SK-N-SH (cell line): ENCODE results near the gene ITGB6. TPM values are rescaled to one million over a fixed set of nuclear protein-coding genes. Genes with fewer than 3 reads are reported as not detected.
A peak's percentile ranks its signal among the peaks of the same experiment; 100 is the strongest.

ENCODE experiments used
- CTCF ChIA-PET: fragments of 300-600, 350-600 bp; formaldehyde crosslinking; extraction: SDS; loops from one replicate; lab custom pipeline; 2021; lab: Yijun Ruan, JAX
- POLR2A ChIA-PET: fragments of 350-600 bp; sonication (Branson Sonifier 250); formaldehyde crosslinking; extraction: SDS; loops from one replicate; lab custom pipeline; 2020; ENCODE audit warnings: antibody characterized with exemption, inconsistent platforms; lab: Yijun Ruan, JAX
- DNase-seq: peaks from one replicate; pipeline ENCODE4 v3.0.0; 2012
- H2AFZ ChIP-seq: fragments of 200-600 bp; sonication (generic); 2 replicates; pipeline ENCODE4 v1.8.1; 2016; ENCODE audit warnings: antibody characterized with exemption, mild to moderate bottlenecking, low read depth
- H3F3A ChIP-seq: fragments of 200-600 bp; sonication (generic); replicated peaks from 2 replicates; pipeline ENCODE3; 2016; ENCODE audit warnings: antibody characterized with exemption, mild to moderate bottlenecking; ENCODE audit not compliant: insufficient read depth
- H3K27ac ChIP-seq, 2 experiments: fragments of 200-500 bp in 1 of 2; fragments of 200-600 bp in 1 of 2; sonication (Bioruptor generic) in 1 of 2; sonication (generic), shearing (Covaris generic) in 1 of 2; 2 replicates each; pipeline versions ENCODE4 v1.5.1 to v1.6.1; 2014 to 2016; ENCODE audit warnings: low read depth in 2 of 2, inconsistent platforms in 1 of 2, low read length in 1 of 2, mild to moderate bottlenecking in 1 of 2, mixed read lengths in 1 of 2
- H3K27me3 ChIP-seq: fragments of 200-600 bp; sonication (generic), shearing (Covaris generic); 2 replicates; pipeline ENCODE4 v1.6.1; 2016; ENCODE audit warnings: mixed run types; ENCODE audit not compliant: insufficient read depth
- H3K36me3 ChIP-seq, 2 experiments: fragments of 200-500 bp in 1 of 2; fragments of 200-600 bp in 1 of 2; sonication (Bioruptor generic) in 1 of 2; sonication (generic) in 1 of 2; replicated peaks in 1 of 2; 2 replicates each; pipeline versions ENCODE3 to v1.5.1; 2014 to 2016; ENCODE audit warnings: low read length in 1 of 2, mild to moderate bottlenecking in 1 of 2; ENCODE audit not compliant: insufficient read depth in 2 of 2, control insufficient read depth in 1 of 2
- H3K4me1 ChIP-seq, 2 experiments: fragments of 200-500 bp in 1 of 2; fragments of 200-600 bp in 1 of 2; sonication (Bioruptor generic) in 1 of 2; sonication (generic), shearing (Covaris generic) in 1 of 2; 2 replicates each; pipeline versions ENCODE4 v1.5.1 to v1.6.1; 2014 to 2016; ENCODE audit warnings: low read depth in 1 of 2, low read length in 1 of 2, mixed run types in 1 of 2; ENCODE audit not compliant: insufficient read depth in 2 of 2, control insufficient read depth in 1 of 2
- H3K4me2 ChIP-seq: fragments of 200-600 bp; sonication (generic), shearing (Covaris generic); 2 replicates; pipeline ENCODE4 v1.6.1; 2017; ENCODE audit warnings: mixed run types
- H3K4me3 ChIP-seq, 2 experiments: fragments of 200-500 bp in 1 of 2; fragments of 200-600 bp in 1 of 2; sonication (Bioruptor generic) in 1 of 2; sonication (generic), shearing (Covaris generic) in 1 of 2; 2 replicates each; pipeline versions ENCODE4 v1.5.1 to v1.8.1; 2014 to 2016; ENCODE audit warnings: low read depth in 2 of 2, inconsistent platforms in 1 of 2, low read length in 1 of 2, mild to moderate bottlenecking in 1 of 2, mixed read lengths in 1 of 2, moderate library complexity in 1 of 2
- H3K79me2 ChIP-seq: fragments of 200-600 bp; sonication (generic); 2 replicates; pipeline ENCODE4 v1.8.1; 2017; ENCODE audit warnings: mild to moderate bottlenecking; ENCODE audit not compliant: insufficient read depth
- H3K9ac ChIP-seq: fragments of 200-600 bp; sonication (generic); 2 replicates; pipeline ENCODE4 v1.6.1; 2017; ENCODE audit warnings: mixed run types
- H3K9me2 ChIP-seq: fragments of 200-600 bp; sonication (generic); 2 replicates; pipeline ENCODE4 v1.6.1; 2017; ENCODE audit warnings: mixed run types
- H3K9me3 ChIP-seq: fragments of 200-600 bp; sonication (generic); 2 replicates; pipeline ENCODE4 v1.6.1; 2017; ENCODE audit warnings: mixed run types, mild to moderate bottlenecking, moderate library complexity
- H4K20me1 ChIP-seq: fragments of 200-600 bp; sonication (generic); 2 replicates; pipeline ENCODE4 v1.6.1; 2017; ENCODE audit warnings: mild to moderate bottlenecking, mixed run types; ENCODE audit not compliant: insufficient read depth
- ELF1 ChIP-seq: IDR thresholded peaks from 2 replicates; pipeline ENCODE4 v1.4.0; 2012
- GABPA ChIP-seq: IDR thresholded peaks from 2 replicates; pipeline ENCODE4 v1.4.0; 2012; ENCODE audit warnings: low read depth, mild to moderate bottlenecking
- JUND ChIP-seq: IDR thresholded peaks from 2 replicates; pipeline ENCODE4 v1.4.0; 2012
- RAD21 ChIP-seq: IDR thresholded peaks from 2 replicates; pipeline ENCODE4 v1.6.1; 2012; ENCODE audit warnings: mild to moderate bottlenecking, low read length
- RCOR1 ChIP-seq: fragments of 150-350 bp; IDR thresholded peaks from 2 replicates; pipeline ENCODE4 v1.6.1; 2017; ENCODE audit warnings: antibody characterized with exemption, low read length
- RXRA ChIP-seq: IDR thresholded peaks from 2 replicates; pipeline ENCODE4 v1.4.0; 2012; ENCODE audit warnings: low read depth, mild to moderate bottlenecking, borderline replicate concordance
- TAF1 ChIP-seq: IDR thresholded peaks from 2 replicates; pipeline ENCODE4 v1.6.1; 2012; ENCODE audit warnings: low read depth, mild to moderate bottlenecking, low read length, moderate library complexity, borderline replicate concordance
- YY1 ChIP-seq: IDR thresholded peaks from 2 replicates; pipeline ENCODE4 v1.4.0; 2012; ENCODE audit warnings: low read depth, mild to moderate bottlenecking
- WGBS: methylation state at CpG from one replicate; pipeline ENCODE4 v1.1.6; 2017; ENCODE audit warnings: low lambda C conversion rate; 5-methylcytosine and 5-hydroxymethylcytosine counted together
- polyA plus RNA-seq, 3 experiments: library from polyadenylated mRNA; depleted of rRNA; stranded (reverse); fragments of >200 nt; gene quantifications; 2 replicates each; pipeline ENCODE4 v1.2.3, GENCODE V29; 2012
- TF ChIP-seq, protein P1 (sequence below): fragments of 150-350 bp; IDR thresholded peaks from 2 replicates; pipeline ENCODE4 v1.6.1; 2016; ENCODE audit warnings: mild to moderate bottlenecking, low read depth, low read length
- TF ChIP-seq, protein P2 (sequence below): fragments of 200-600 bp; sonication (generic); IDR thresholded peaks from 2 replicates; pipeline ENCODE4 v1.6.1; 2017; ENCODE audit warnings: antibody characterized with exemption, mild to moderate bottlenecking, moderate library complexity
- TF ChIP-seq, protein P3 (sequence below): IDR thresholded peaks from 2 replicates; pipeline ENCODE4 v1.4.0; 2012; ENCODE audit warnings: low read depth, borderline replicate concordance

Gene ITGB6
- polyA plus RNA-seq, 1 of the 3 experiments (the other 2 are of a cell fraction), result 0.10 TPM

DNA sequence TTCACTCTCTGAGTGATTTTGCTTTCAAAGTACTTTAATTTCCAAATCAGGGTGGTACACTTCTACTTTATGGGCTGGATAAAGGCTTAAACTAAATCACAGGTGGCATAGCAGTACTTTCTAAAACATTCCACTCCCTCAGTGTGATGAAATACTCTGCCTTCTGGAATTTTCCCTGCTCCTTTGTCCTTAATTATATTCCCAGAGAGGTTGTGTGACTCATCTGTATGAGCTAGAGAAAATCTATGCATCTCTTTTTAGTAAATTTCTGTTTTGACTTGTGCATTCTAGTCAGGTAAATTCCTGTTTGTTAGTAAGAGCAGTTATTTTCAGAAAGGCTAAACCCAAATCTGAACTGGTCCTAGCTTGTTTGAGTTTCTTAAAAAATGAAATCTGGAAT lies 108.7 kb downstream of the ITGB6 start:
- Histone ChIP-seq H3K36me3 (no peaks in the 10 kb centered on the region), H3K27me3 (no peaks in the 10 kb centered on the region), H3K4me2 (no peak overlapping the region), H3K9me3 (peaks cover 5% of the 10 kb centered on the region; the same call in 1 of the 2 replicates), H3F3A (no peaks in the 10 kb centered on the region), H3K4me3 (no peak overlapping the region), H3K27ac (no peak overlapping the region), H4K20me1 (no peaks in the 10 kb centered on the region), H2AFZ (no peak overlapping the region), H3K79me2 (no peaks in the 10 kb centered on the region), H3K4me1 (no peaks in the 10 kb centered on the region), H3K9ac (no peak overlapping the region), H3K9me2 (no peaks in the 10 kb centered on the region)
- TF ChIP-seq TAF1 (no peak), ELF1 (no peak), YY1 (no peak), RXRA (no peak), GABPA (no peak), RCOR1 (no peak), JUND (no peak)
- TF ChIP-seq, protein P1, sequence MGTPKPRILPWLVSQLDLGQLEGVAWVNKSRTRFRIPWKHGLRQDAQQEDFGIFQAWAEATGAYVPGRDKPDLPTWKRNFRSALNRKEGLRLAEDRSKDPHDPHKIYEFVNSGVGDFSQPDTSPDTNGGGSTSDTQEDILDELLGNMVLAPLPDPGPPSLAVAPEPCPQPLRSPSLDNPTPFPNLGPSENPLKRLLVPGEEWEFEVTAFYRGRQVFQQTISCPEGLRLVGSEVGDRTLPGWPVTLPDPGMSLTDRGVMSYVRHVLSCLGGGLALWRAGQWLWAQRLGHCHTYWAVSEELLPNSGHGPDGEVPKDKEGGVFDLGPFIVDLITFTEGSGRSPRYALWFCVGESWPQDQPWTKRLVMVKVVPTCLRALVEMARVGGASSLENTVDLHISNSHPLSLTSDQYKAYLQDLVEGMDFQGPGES, result no peak
- DNase-seq, result no peak
- CTCF ChIA-PET, result interaction anchor here (0.6 to 1.5 kb wide), 3 partner anchors 15 to 904 kb away, joined by 3 to 10 read pairs (median 3); no protein-coding TSS in a partner anchor
- POLR2A ChIA-PET, result no interaction called here

GRCh38 chr2:160087854-160088745 lies 112.0 kb downstream of the ITGB6 start:
- no peak for DNase-seq
- Histone ChIP-seq H3K4me1 (no peaks in the 10 kb centered on the region), H3K27ac (no peak overlapping the region), H3K4me3 (no peak overlapping the region), H3K27me3 (no peaks in the 10 kb centered on the region), H2AFZ (no peak overlapping the region), H3K79me2 (no peaks in the 10 kb centered on the region), H3K9ac (no peak overlapping the region), H3K9me2 (no peaks in the 10 kb centered on the region), H3F3A (no peaks in the 10 kb centered on the region), H3K9me3 (peaks cover 5% of the 10 kb centered on the region), H3K36me3 (no peaks in the 10 kb centered on the region), H3K4me2 (no peak overlapping the region), H4K20me1 (no peaks in the 10 kb centered on the region)
- POLR2A ChIA-PET, result no interaction called here
- CTCF ChIA-PET, result interaction anchor here (1.1 to 1.5 kb wide), 2 partner anchors 8 to 906 kb away, joined by 4 to 5 read pairs; no protein-coding TSS in a partner anchor
- TF ChIP-seq GABPA, result no peak
- TF ChIP-seq RCOR1, result peak; percentile 43; the same call in 1 of the 2 replicates
- TF ChIP-seq RAD21, result peak; percentile 39; the same call in 1 of the 2 replicates
- TF ChIP-seq, protein P2, sequence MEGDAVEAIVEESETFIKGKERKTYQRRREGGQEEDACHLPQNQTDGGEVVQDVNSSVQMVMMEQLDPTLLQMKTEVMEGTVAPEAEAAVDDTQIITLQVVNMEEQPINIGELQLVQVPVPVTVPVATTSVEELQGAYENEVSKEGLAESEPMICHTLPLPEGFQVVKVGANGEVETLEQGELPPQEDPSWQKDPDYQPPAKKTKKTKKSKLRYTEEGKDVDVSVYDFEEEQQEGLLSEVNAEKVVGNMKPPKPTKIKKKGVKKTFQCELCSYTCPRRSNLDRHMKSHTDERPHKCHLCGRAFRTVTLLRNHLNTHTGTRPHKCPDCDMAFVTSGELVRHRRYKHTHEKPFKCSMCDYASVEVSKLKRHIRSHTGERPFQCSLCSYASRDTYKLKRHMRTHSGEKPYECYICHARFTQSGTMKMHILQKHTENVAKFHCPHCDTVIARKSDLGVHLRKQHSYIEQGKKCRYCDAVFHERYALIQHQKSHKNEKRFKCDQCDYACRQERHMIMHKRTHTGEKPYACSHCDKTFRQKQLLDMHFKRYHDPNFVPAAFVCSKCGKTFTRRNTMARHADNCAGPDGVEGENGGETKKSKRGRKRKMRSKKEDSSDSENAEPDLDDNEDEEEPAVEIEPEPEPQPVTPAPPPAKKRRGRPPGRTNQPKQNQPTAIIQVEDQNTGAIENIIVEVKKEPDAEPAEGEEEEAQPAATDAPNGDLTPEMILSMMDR, result peak; percentile 52
- TF ChIP-seq, protein P3, sequence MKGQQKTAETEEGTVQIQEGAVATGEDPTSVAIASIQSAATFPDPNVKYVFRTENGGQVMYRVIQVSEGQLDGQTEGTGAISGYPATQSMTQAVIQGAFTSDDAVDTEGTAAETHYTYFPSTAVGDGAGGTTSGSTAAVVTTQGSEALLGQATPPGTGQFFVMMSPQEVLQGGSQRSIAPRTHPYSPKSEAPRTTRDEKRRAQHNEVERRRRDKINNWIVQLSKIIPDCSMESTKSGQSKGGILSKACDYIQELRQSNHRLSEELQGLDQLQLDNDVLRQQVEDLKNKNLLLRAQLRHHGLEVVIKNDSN, result peak; percentile 24; the same call in 1 of the 2 replicates
- WGBS, result 43% methylated on average over 4 of the region's 4 CpGs
